Measurements from ENCODE around the gene TRHDE. TPM values are rescaled to one million over a fixed set of nuclear protein-coding genes. Genes with fewer than 3 reads are reported as not detected.

The TRHDE gene
- total RNA-seq, 2 donors from 2014 or later: 3.1 to 4.1 TPM

DNA sequence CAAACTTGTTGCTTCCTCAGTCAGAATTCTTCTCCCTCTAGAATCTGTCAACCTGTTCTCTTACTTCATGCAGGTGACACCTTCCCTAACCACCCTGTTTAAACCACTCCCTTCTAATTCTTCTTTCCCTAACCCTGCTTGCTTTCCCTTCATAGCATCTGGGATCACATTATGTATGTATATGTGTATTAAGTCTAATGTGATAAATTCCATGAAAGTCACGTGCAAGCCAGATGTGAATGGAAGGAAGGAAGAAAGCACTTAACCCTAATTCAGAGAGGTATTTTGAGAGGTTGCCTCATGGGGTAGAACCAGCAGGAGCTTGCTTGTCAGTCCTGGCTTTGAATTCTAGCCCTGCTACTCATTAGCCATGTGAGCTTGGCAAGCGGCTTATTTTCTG, 340.0 kb downstream of the TRHDE start:
- Histone ChIP-seq H3K9me3 (no peaks in the 10 kb centered on the region), H3K27ac (no peak overlapping the region), H3K4me3 (no peak overlapping the region), H3K36me3 (no peaks in the 10 kb centered on the region), H3K4me1 (replicated peaks) (no peaks in the 10 kb centered on the region), H3K27me3 (replicated peaks; ENCODE audit: insufficient read depth) (no peaks in the 10 kb centered on the region)
- intact Hi-C loops (cut with DNase I): no loop called here
- DNase-seq (ENCODE audit: low spot score): no peak
- TF ChIP-seq POLR2A (IDR thresholded peaks at IDR 0.05) (no peak), POLR2AphosphoS5 (IDR thresholded peaks at IDR 0.05) (no peak)
- TF ChIP-seq, protein P1, sequence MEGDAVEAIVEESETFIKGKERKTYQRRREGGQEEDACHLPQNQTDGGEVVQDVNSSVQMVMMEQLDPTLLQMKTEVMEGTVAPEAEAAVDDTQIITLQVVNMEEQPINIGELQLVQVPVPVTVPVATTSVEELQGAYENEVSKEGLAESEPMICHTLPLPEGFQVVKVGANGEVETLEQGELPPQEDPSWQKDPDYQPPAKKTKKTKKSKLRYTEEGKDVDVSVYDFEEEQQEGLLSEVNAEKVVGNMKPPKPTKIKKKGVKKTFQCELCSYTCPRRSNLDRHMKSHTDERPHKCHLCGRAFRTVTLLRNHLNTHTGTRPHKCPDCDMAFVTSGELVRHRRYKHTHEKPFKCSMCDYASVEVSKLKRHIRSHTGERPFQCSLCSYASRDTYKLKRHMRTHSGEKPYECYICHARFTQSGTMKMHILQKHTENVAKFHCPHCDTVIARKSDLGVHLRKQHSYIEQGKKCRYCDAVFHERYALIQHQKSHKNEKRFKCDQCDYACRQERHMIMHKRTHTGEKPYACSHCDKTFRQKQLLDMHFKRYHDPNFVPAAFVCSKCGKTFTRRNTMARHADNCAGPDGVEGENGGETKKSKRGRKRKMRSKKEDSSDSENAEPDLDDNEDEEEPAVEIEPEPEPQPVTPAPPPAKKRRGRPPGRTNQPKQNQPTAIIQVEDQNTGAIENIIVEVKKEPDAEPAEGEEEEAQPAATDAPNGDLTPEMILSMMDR (IDR thresholded peaks at IDR 0.05): no peak
- 73% methylated on average over 2 of the region's 2 CpGs for WGBS

DNA sequence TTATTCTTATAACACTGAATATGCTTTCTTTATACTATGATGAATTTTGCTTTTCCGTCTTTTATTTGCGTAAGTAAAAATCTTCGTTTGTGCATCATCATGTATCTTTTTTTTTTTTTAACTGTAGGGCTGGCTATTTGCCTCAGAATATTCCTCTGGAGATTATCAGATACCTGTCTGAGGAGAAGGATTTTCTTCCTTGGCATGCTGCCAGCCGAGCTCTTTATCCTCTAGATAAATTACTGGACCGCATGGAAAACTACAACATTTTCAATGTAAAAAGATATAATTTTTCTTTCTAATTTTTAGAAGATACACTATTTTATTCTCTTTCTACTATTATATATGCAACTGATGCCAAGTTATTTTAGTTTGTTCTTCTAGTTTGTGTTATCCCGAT, 346.6 kb downstream of the TRHDE start:
- DNase-seq (ENCODE audit: low spot score): no peak
- Histone ChIP-seq H3K9me3 (no peaks in the 10 kb centered on the region), H3K4me3 (no peak overlapping the region), H3K27ac (no peak overlapping the region), H3K27me3 (replicated peaks; ENCODE audit: insufficient read depth) (no peaks in the 10 kb centered on the region), H3K4me1 (replicated peaks) (no peaks in the 10 kb centered on the region), H3K36me3 (no peaks in the 10 kb centered on the region)
- intact Hi-C loops (cut with DNase I): no loop called here
- 89% methylated on average over 6 of the region's 6 CpGs for WGBS
- TF ChIP-seq POLR2A (IDR thresholded peaks at IDR 0.05): no peak
- TF ChIP-seq, protein P1 (IDR thresholded peaks at IDR 0.05): no peak
- TF ChIP-seq POLR2AphosphoS5 (IDR thresholded peaks at IDR 0.05): no peak

DNA sequence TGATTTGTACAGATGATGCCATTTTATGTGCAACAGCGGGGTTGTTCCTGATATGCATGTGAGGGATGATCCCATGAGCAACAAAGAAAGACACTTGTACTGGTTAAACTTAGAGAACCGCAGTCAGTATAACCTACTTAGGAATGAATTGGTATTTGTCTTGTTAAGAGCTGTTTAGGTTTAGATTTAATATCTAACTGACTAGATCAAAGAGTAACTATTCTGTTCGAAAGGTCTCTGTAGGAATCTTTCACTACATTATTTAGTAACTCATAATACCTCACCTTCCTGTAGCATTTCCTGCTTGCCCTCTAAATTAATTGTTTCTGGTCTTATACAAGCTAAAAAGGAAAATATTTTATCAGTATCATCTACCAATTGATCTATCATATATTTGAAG, 350.4 kb downstream of the TRHDE start:
- TF ChIP-seq POLR2A (IDR thresholded peaks at IDR 0.05) (no peak), POLR2AphosphoS5 (IDR thresholded peaks at IDR 0.05) (no peak)
- TF ChIP-seq, protein P1 (IDR thresholded peaks at IDR 0.05): no peak
- no peaks in the 10 kb centered on the region for H3K4me1 ChIP-seq (replicated peaks)
- no peak for DNase-seq (ENCODE audit: low spot score)
- H3K9me3 ChIP-seq: no peaks in the 10 kb centered on the region
- intact Hi-C loops (cut with DNase I): no loop called here
- H3K27ac ChIP-seq: no peak overlapping the region
- no peak overlapping the region for H3K4me3 ChIP-seq
- 75% methylated on average over 3 of the region's 3 CpGs for WGBS
- H3K36me3 ChIP-seq: no peaks in the 10 kb centered on the region
- H3K27me3 ChIP-seq (replicated peaks; ENCODE audit: insufficient read depth): no peaks in the 10 kb centered on the region

DNA sequence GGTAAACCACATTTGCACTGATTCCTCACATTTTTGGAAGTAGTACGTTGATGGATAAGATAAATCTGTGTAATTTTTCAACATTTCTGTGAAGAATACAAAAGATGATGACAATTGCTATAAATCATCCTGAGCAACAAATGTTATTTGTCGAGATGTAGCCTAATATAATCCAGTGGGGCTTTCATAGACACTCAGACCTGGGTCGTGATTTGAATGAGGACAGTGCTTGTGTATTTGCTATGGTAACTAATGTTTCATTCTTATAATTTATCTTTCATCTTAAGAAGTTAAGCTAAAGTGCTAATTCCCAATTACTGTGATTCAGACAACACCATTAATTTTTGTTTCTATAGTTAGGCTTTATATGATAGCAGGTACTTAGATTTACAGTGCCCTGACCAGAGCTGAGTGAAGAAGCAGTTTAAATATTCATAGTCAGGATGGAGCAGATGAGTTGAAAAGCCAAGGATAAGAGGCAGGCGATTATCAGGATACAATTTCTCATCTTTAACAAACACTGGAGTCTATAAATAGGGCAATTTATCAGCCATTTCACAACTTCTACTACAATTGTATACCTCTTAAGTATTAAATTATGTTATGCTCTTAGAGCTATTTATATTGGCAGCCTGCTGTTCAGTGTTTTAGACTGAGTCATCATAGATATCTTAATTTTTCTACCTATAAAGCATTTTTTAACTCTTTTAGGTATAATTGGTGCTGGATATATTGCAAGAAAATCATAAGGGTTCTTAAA, 359.9 kb downstream of the TRHDE start:
- no peaks in the 10 kb centered on the region for H3K9me3 ChIP-seq
- DNase-seq (ENCODE audit: low spot score): no peak
- H3K27ac ChIP-seq: no peak overlapping the region
- 53% methylated on average over 4 of the region's 4 CpGs for WGBS
- no peaks in the 10 kb centered on the region for H3K4me1 ChIP-seq (replicated peaks)
- intact Hi-C loops (cut with DNase I): no loop called here
- H3K27me3 ChIP-seq (replicated peaks; ENCODE audit: insufficient read depth): no peaks in the 10 kb centered on the region
- TF ChIP-seq POLR2AphosphoS5 (IDR thresholded peaks at IDR 0.05) (no peak), POLR2A (IDR thresholded peaks at IDR 0.05) (no peak)
- TF ChIP-seq, protein P1 (IDR thresholded peaks at IDR 0.05): no peak
- H3K4me3 ChIP-seq: no peak overlapping the region
- H3K36me3 ChIP-seq: no peaks in the 10 kb centered on the region

DNA sequence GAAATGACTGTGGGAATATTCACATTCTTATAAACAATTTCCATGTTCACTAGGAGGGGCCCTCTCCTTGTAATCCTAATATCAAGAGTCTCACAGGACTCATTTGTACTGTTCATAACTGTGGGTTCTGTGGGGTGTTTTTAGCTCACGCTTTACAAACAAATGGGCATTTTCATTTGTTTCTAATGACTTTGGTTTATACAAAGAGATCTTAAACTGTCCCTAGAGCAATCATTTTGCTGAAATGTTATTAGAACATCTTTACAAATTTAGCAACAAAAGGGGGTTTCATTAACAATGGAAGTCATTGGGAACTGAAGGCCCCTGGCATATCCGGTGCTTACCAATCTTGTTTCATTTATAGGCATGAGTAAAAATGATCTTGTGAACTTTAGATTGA, 370.5 kb downstream of the TRHDE start:
- no peak overlapping the region for H3K27ac ChIP-seq
- no peak for DNase-seq (ENCODE audit: low spot score)
- H3K36me3 ChIP-seq: no peaks in the 10 kb centered on the region
- H3K27me3 ChIP-seq (replicated peaks; ENCODE audit: insufficient read depth): no peaks in the 10 kb centered on the region
- H3K4me1 ChIP-seq (replicated peaks): no peaks in the 10 kb centered on the region
- TF ChIP-seq POLR2AphosphoS5 (IDR thresholded peaks at IDR 0.05): no peak
- no peak for TF ChIP-seq POLR2A (IDR thresholded peaks at IDR 0.05)
- TF ChIP-seq, protein P1 (IDR thresholded peaks at IDR 0.05): no peak
- no peaks in the 10 kb centered on the region for H3K9me3 ChIP-seq
- 87% methylated on average over 2 of the region's 2 CpGs for WGBS
- no peak overlapping the region for H3K4me3 ChIP-seq
- intact Hi-C loops (cut with DNase I): no loop called here

All from prostate gland (tissue), 2 donors.